Keratinocyte (primary cell): ENCODE measurements around the gene OR51L1. TPM values are rescaled to one million over a fixed set of nuclear protein-coding genes. Genes with fewer than 3 reads are reported as not detected.

Experiments
- DNase-seq: peaks from one replicate; pipeline ENCODE4 v3.0.0-alpha.2; 2011; ENCODE audit warnings: low read depth, missing footprints, low spot score
- FAIRE-seq: peaks from 2 replicates; lab custom pipeline; 2011; peaks lifted over from hg19 to GRCh38; lab: Jason Lieb, UNC
- H2AFZ ChIP-seq: 2 replicates; pipeline ENCODE4 v1.6.0; 2012; ENCODE audit warnings: low read length, control low read depth, inconsistent platforms; ENCODE audit not compliant: control insufficient read depth
- H3K27ac ChIP-seq: 2 replicates; pipeline ENCODE4 v1.5.1; 2011; ENCODE audit warnings: low read length; ENCODE audit not compliant: control insufficient read depth, insufficient read depth
- H3K27me3 ChIP-seq: 3 replicates; pipeline ENCODE4 v1.6.0; 2011; ENCODE audit warnings: low read length; ENCODE audit not compliant: control insufficient read depth, insufficient read depth; ENCODE audit errors: extremely low read depth
- H3K36me3 ChIP-seq, 2 experiments: 2 replicates in 1 of 2; 3 replicates in 1 of 2; pipeline ENCODE4 v1.5.1; 2011; ENCODE audit warnings: low read length in 2 of 2, mild to moderate bottlenecking in 1 of 2; ENCODE audit not compliant: control insufficient read depth in 2 of 2, insufficient read depth in 2 of 2; ENCODE audit errors: extremely low read depth in 1 of 2
- H3K4me1 ChIP-seq: 3 replicates; pipeline ENCODE4 v1.5.1; 2011; ENCODE audit warnings: low read length; ENCODE audit not compliant: control insufficient read depth, insufficient read depth; ENCODE audit errors: extremely low read depth
- H3K4me2 ChIP-seq: 3 replicates; pipeline ENCODE4 v1.6.0; 2011; ENCODE audit warnings: low read depth, low read length; ENCODE audit not compliant: control insufficient read depth, insufficient read depth; ENCODE audit errors: extremely low read depth
- H3K4me3 ChIP-seq, 3 experiments: fragments of 200-600 bp in 1 of 3; sonication (generic) in 1 of 3; 2 replicates in 2 of 3; 3 replicates in 1 of 3; pipeline ENCODE4 v1.5.1; 2011 to 2016; ENCODE audit warnings: low read length in 3 of 3, mild to moderate bottlenecking in 3 of 3, control low read depth in 2 of 3, inconsistent platforms in 1 of 3, low read depth in 1 of 3, mixed read lengths in 1 of 3, mixed run types in 1 of 3, moderate library complexity in 1 of 3; ENCODE audit not compliant: control insufficient read depth in 2 of 3, insufficient read depth in 2 of 3; ENCODE audit errors: extremely low read depth in 1 of 3
- H3K79me2 ChIP-seq: 2 replicates; pipeline ENCODE4 v1.6.0; 2012; ENCODE audit warnings: low read length; ENCODE audit not compliant: control insufficient read depth, insufficient read depth
- H3K9ac ChIP-seq: 3 replicates; pipeline ENCODE4 v1.6.0; 2011; ENCODE audit warnings: low read length; ENCODE audit not compliant: control insufficient read depth, insufficient read depth; ENCODE audit errors: extremely low read depth
- H3K9me1 ChIP-seq: 3 replicates; pipeline ENCODE4 v1.6.0; 2011; ENCODE audit warnings: low read length; ENCODE audit not compliant: control insufficient read depth, insufficient read depth; ENCODE audit errors: extremely low read depth
- H3K9me3 ChIP-seq: 2 replicates; pipeline ENCODE4 v1.5.1; 2012; ENCODE audit warnings: low read depth, low read length; ENCODE audit not compliant: control insufficient read depth
- H4K20me1 ChIP-seq: 3 replicates; pipeline ENCODE4 v1.6.0; 2011; ENCODE audit warnings: low read length; ENCODE audit not compliant: control insufficient read depth, insufficient read depth; ENCODE audit errors: extremely low read depth
- CTCF ChIP-seq, 3 experiments: IDR thresholded peaks in 1 of 3; conservative IDR thresholded peaks in 1 of 3; optimal IDR thresholded peaks in 1 of 3; 2 replicates in 2 of 3; 3 replicates in 1 of 3; pipeline versions ENCODE3 to v1.5.1; 2011; ENCODE audit warnings: low read length in 3 of 3, mild to moderate bottlenecking in 3 of 3, moderate library complexity in 2 of 3, control low read depth in 1 of 3, inconsistent platforms in 1 of 3; ENCODE audit not compliant: insufficient read depth in 2 of 3; ENCODE audit errors: extremely low read depth in 1 of 3
- EZH2 ChIP-seq: IDR thresholded peaks from one replicate; pipeline ENCODE4 v1.6.1; 2012; ENCODE audit warnings: inconsistent platforms, mild to moderate bottlenecking, low read length, moderate library complexity
- dilution Hi-C: fragments of 300-500 bp; cut with MboI; formaldehyde crosslinking; loops from one replicate; pipeline ENCODE4 v1.7.0; 2020; ENCODE audit warnings: low sequenced_read_pairs; ENCODE audit not compliant: extremely low pct_ligation_motif_present
- polyA plus RNA-seq, 5 experiments: library from polyadenylated mRNA; depleted of rRNA in 3 of 5; stranded (reverse) in 3 of 5; stranded (forward) in 1 of 5; unstranded in 1 of 5; fragments of >200 nt; gene quantifications; 1 replicate in 1 of 5; 2 replicates in 3 of 5; 3 replicates in 1 of 5; pipeline versions ENCODE4 v1.2.1 to v1.2.3, GENCODE V29; 2011 to 2012; ENCODE audit warnings: missing spikeins in 2 of 5, low read depth in 1 of 5, low replicate concordance in 1 of 5

OR51L1 gene
- polyA plus RNA-seq, 1 donor (not counting 4 experiments of a cell fraction or from before 2014, with no cell fraction given), result not detected

- no peak overlapping the region for H2AFZ ChIP-seq
- no peak overlapping the region for H3K4me2 ChIP-seq
- H3K36me3 ChIP-seq, result no peaks in the 10 kb centered on the region
- H3K27ac ChIP-seq, result no peak overlapping the region
- TF ChIP-seq EZH2 (no peak), CTCF (optimal IDR thresholded peaks at IDR 0.05 in 1 of 3, IDR thresholded peaks at IDR 0.05 in 1 of 3, conservative IDR thresholded peaks at IDR 0.05 in 1 of 3; ENCODE audit: extremely low read depth in 1 of 3, insufficient read depth in 2 of 3, low read length in 3 of 3) (peak; percentile 57 to 67 (median 60))
- H3K4me3 ChIP-seq, result no peak overlapping the region
- no peak overlapping the region for H3K9ac ChIP-seq
- H3K9me3 ChIP-seq, result no peaks in the 10 kb centered on the region
- no peaks in the 10 kb centered on the region for H3K79me2 ChIP-seq
- H3K9me1 ChIP-seq, result no peaks in the 10 kb centered on the region
- dilution Hi-C loops, result no loop called here
- H3K27me3 ChIP-seq, result no peaks in the 10 kb centered on the region
- DNase-seq, result peak; percentile 56
- H4K20me1 ChIP-seq, result no peaks in the 10 kb centered on the region
- peaks cover 4% of the 10 kb centered on the region for H3K4me1 ChIP-seq
- FAIRE-seq, result peak; percentile 51
Observed at GRCh38 chr11:5004424-5005274, 10.0 kb downstream of the OR51L1 start.

- H2AFZ ChIP-seq, result no peak overlapping the region
- dilution Hi-C loops, result no loop called here
- H3K9me3 ChIP-seq, result no peaks in the 10 kb centered on the region
- no peaks in the 10 kb centered on the region for H3K79me2 ChIP-seq
- H3K4me3 ChIP-seq, result no peak overlapping the region
- FAIRE-seq (no peak), DNase-seq (no peak)
- H3K36me3 ChIP-seq, result no peaks in the 10 kb centered on the region
- peaks cover 4% of the 10 kb centered on the region for H3K4me1 ChIP-seq
- no peak for TF ChIP-seq CTCF (optimal IDR thresholded peaks at IDR 0.05 in 1 of 3, IDR thresholded peaks at IDR 0.05 in 1 of 3, conservative IDR thresholded peaks at IDR 0.05 in 1 of 3; ENCODE audit: extremely low read depth in 1 of 3, insufficient read depth in 2 of 3, low read length in 3 of 3)
- TF ChIP-seq EZH2, result no peak
- no peak overlapping the region for H3K4me2 ChIP-seq
- no peak overlapping the region for H3K9ac ChIP-seq
- no peak overlapping the region for H3K27ac ChIP-seq
- no peaks in the 10 kb centered on the region for H3K9me1 ChIP-seq
- no peaks in the 10 kb centered on the region for H4K20me1 ChIP-seq
- no peaks in the 10 kb centered on the region for H3K27me3 ChIP-seq
Observed at GRCh38 chr11:5007561-5007960, 12.9 kb downstream of the OR51L1 start.
